Eye (tissue), 1 donor: ENCODE results near the gene IL1R2.
A peak's percentile ranks its signal among the peaks of the same experiment; 100 is the strongest.
"Not testable (repeated sequence)": the region's sequence is repeated elsewhere in the genome, so short reads cannot be mapped to it uniquely, and the experiment has no call there.

Experiments
- DNase-seq: peaks from one replicate; pipeline ENCODE4 v3.0.0-alpha.2; 2015

Gene IL1R2

DNA sequence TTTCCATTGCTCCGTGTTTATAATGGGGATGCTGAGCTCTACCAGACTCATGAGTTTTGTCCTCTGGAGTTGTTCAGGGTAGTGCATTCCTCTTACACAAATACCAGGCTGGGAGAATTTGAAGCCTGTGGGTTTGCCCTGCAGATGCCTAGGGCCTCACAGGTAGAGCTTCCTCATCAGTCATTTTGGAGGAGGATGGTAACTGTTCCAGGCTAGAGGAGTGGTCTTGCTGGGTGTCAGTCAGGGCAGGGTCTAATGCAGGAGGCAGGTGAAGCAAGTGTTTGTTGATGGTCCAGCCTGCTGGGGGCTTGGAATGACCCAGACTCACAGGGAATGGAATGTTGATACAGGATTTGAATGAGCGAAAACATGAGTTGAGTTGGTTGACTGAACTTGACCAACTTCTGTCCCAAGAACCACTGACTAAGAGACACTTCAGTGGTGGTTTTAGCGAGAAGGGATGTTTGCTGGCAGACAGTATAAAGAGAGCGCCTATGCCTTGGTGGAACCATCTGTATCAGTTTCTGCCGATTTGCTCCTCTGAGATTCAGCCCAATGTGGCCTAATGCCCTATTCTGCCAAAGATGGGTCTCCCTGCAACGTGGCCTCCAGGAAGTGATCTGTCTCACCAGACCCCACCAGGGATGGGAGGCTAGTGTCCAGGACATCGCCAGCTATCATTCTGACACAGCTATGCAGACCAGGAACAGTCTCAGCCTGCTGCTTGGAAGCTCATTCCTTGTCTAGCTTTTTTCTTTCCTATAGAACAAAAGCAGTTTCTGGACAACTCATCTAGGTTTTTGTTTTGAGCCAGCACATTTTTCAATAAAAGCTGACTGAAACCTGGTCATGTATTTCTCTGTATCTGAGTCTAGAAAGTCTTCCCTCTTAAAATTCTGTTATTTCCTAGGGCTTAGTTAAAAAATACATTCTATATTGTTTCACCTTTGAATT, 9.3 kb downstream of the IL1R2 start:
- DNase-seq, result no peak

DNA sequence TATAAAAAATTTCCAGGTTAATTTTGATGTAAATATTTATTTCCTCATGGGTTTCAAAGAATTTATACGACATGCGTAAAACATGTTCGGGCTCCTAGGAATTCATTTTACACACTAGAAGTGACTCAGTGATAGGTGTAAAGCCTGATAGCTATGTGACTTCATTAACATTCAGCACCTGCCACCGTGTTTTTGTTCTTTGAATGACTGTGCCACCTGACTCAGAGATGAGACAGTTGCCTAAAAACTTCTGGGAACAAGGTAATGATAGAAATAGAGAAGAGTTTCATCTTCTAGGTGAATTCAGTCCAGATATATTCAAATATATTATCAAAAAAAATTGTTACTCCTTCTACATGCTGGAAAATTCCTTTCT, 10.0 kb downstream of the IL1R2 start:
- no peak for DNase-seq

DNA sequence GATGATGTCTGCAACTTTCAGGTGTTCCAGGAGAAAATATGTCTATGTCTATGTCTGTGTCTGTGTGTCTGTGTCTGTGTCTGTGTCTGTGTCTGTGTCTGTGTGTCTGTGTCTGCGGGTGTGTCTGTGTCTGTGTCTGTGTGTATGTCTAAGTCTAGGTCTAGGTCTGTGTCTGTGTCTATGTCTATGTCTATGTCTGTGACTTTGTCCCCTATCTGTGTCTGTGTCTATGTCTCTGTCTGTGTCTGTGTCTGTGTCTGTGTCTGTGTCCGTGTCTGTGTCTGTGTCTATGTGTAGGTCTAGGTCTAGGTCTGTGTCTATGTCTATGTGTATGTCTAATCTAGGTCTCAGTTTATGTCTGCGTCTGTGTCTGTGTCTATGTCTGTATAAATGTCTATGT, 10.5 kb downstream of the IL1R2 start:
- DNase-seq, result no peak

DNA sequence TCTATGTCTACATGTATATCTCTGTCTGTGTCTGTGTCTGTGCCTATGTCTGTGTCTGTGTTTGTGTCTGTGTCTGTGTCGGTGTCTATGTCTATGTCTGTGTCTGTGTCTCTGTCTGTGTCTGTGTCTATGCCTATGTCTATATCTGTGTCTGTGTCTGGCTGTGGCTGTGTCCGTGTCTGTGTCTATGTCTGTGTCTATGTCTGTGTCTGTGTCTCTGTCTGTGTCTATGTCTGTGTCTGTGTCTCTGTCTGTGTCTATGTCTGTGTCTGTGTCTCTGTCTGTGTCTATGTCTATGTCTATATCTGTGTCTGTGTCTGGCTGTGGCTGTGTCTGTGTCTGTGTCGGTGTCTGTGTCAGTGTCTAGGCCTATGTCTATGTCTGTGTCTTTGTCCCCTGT, 11.1 kb downstream of the IL1R2 start:
- DNase-seq, result not testable (repeated sequence)

DNA sequence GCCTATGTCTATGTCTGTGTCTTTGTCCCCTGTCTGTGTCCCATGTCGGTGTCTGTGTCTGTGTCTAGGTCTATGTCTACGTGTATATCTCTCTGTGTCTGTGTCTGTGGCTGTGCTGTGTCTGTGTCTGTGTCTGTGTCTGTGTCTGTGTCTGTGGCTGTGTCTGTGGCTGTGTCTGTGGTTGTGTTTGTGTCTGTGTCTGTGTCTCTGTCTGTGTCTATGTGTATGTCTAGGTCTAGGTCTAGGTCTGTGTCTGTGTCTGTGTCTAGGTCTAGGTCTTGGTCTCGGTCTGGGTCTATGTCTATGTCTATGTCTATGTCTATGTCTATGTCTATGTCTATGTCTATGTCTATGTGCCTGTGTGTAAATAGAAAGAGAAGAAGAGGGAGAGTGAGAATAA, 11.9 kb downstream of the IL1R2 start:
- no peak for DNase-seq

DNA sequence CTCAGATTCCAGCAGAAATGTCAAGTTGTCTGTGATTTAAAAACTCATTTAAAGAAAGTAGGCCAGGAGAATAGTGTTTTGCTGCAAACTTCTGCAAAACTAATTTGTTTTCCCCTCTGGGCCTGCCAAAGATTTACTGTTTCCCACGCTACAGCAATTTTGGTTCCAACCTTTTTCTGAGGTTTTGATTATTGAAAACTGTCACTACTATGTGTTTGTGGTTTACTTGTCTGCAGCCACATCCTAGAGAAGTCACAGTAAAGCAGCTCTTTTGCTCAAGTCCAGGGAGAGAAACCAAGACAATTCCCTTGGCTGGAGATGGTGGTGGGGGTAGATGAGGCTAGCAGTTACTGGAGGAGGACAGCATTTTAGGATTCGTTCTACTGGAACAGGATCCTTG, 12.8 kb downstream of the IL1R2 start:
- DNase-seq, result no peak

DNA sequence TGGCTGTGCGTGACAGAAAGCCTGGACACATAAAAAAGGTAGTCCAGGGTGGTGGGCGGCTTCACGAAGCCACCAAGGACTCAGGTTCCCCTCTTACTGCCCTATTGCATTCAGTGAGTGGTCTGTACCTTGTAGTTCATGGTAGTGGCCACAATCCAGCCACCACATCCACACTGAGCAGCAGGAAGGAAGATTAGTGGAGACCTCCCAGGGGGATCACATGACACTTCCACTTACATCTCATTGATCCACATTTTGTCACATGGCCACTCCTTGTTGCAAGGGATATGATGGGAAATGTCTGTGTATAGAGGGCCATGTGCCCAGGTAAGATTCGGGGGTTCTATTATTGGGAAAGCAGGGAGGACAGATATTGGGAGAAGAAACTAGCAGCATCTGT, 13.7 kb downstream of the IL1R2 start:
- no peak for DNase-seq

DNA sequence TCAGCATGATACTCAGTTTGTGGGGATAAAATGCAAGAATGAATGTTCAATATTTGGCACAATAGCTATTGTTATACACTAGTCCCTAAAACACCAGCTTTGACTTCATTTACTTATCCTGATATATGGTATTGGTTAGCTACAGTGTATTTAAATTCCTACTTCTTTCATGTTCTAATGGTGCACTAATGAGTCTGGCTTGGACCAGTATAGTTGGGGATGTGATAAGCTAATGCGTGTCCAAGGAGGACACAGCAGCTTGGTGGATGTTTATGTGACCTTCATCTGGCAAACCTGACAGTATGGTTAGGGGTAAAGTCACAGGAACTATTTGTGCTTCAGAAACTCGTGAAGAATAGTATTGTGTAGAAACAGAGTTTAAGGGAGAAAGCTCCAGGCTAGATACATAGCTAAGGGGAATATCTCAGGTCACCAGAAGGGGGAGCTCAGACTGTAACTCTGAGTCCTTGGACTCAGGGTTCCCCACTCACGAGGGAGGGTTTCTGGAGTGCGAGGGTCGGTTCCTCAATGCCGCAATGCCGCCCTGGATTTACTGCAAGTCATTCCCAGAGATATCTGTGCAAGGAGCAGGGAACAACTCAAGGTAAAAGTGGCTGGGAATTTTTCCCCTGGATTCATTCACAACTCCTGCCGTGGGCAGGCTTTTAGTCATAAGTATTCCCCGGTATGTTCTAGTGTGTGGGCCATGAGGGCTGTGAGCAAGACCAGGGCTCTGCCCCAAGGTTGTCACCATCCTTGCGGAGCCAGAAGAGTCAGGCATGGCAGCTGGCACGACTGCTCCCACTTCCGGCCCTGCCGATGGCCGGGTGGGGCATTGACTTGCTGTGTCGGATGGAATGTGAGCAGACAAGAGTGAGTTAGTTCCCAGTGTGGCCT, 14.5 kb downstream of the IL1R2 start:
- peak; percentile 51 for DNase-seq

DNA sequence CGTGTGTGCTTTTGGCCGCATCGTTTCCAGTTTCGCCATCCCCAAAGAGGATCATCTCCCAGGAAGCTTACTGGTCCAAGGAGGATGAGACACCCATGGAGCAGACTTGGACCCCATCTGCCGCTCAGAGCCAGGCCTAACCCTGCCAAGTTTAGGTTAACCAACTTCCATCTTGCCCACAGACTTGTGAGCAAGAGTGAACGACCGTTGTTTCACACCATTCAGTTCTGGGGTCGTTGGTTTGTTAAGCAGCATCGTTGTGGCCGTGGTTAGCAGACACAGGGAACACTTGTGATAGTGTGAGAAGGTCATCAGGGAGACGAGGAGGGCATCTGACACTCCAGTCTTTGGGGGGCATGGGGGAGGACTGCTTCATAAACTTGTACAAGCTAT, 15.1 kb downstream of the IL1R2 start:
- no peak for DNase-seq

DNA sequence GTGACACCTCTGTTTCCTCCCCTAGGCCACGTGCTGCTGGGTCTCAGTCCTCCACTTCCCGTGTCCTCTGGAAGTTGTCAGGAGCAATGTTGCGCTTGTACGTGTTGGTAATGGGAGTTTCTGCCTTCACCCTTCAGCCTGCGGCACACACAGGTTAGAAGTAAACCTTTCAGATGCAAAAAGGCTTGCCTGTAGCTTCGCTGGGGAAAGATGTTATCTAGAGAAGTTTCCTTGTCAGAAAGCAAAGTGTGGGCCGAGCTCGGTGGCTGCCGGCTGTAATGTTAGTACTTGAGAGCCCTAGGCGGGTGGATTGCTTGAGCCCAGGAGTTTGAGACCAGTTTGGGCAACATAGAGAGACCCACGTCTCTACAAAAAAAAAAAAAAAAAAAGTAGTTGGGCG, 16.7 kb downstream of the IL1R2 start:
- no peak for DNase-seq

DNA sequence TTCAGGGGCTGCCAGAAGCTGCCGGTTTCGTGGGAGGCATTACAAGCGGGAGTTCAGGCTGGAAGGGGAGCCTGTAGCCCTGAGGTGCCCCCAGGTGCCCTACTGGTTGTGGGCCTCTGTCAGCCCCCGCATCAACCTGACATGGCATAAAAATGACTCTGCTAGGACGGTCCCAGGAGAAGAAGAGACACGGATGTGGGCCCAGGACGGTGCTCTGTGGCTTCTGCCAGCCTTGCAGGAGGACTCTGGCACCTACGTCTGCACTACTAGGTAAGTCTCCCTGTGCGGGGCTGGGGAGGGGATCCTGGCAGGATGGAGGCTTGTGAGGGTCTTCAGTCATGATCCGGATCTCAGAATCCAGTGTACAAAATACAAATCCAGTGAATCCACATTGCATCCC, 17.8 kb downstream of the IL1R2 start:
- no peak for DNase-seq

DNA sequence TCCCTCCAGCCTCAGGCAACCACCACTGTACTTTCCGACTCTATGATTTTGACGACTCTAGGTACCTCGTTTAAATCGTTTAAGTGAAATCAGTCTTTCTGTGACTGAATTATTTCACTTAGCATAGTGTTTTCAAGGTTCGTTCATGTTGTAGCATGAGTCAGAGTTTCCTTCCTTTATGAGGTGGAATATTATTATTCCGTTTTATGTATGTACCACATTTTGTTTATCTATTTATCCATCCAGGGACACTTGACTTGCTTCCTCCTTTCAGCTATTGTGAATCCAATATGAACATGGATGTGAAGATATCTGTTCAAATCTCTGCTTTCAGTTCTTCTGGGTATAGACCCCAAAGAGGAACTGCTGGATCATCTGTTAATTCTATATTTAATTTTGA, 19.1 kb downstream of the IL1R2 start:
- DNase-seq, result no peak

DNA sequence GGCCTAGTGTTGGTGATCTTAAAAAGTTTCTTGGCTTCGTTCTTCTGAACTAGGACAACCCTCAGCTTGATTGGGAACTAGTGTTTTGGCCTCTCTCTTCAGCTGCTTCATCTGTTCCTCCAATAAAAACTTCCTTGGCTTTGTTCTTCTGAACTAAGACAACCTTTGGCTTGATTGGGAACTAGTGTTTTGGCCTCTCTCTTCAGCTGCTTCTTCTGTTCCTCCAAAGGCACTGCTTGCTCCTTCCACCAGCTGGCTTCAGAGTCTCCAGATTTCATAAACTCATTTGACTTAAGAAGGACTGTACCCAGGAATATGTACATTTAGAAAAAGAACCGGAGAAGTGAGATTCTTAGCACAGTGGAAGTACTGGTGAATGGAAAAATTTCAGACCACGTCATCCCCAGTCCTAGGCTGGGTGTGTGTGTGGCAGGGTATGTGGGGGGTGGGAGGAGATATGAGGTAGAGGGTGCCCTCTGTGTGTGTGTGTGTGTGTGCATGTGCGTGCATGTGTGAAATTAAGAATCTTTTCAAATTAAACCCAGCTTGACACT, 20.4 kb downstream of the IL1R2 start:
- DNase-seq, result no peak

DNA sequence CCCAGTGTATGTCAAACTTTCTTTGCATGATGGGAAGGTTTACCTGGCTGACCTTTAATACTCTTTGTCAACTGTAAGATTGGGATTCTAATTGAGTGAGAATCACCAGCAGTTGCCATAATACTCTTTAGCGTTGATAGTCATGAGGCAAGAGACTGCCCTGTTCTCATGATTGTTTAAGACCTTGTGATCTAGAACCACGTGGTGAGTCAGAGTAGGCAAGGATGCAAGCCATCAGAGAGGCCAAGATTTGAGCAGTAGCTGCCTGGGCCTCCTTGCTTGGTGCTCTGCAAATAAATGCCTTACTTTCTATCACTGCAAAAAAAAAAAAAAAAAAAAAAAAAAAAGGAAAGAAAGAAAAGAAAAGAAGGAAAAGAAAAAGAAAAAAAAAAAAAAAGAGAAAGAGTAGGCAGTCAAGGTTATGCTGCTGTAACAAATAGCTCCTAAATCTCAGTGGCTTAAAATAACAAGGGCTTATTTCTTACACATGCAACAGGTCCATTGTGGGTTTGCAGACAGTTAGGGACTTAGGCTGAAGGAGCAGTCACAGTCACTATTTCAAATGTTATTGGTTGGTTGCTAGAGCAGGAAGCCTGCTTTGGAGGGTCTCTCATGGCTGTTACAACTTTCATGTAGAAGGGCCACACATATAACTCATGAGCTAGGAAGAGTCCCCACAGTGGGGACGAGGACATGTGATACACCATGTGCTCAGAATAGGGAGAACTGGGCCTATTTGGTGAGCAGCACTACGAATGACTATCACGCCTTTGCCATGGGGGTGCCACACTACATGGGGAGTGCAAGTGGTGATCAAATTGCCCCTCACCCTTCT, 21.7 kb downstream of the IL1R2 start:
- no peak for DNase-seq

DNA sequence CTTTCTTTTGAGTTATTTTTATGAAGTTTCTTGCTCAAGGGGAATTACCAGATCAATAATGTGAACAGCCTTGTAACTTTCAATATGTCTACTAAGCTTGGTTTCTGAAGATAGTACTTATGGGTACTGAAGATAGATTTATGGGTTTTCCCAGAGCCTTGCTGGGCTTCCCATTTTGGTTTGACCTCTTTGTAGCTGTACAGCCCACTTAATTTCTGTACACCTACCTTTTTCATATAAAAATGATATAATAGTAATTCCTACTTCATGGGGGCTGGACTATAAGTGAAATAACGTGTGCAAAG, 22.2 kb downstream of the IL1R2 start:
- no peak for DNase-seq

DNA sequence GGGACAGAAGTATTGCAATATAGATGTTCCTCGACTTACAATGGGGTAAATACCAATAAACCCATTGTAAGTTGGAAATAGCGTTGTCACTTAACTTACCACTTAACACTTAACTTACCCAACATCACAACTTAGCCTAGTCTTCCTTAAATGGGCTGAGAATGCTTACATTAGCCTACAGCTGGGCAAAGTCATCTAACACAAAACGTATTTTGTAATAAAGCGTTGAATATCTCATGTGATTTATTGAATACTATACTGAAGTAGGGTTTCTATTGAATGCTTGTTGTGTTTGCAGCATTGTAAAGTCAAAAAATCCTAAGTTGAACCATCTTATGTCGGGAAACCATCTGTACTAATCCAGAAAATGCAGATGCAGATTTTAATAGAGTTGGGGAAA, 23.6 kb downstream of the IL1R2 start:
- DNase-seq, result no peak

DNA sequence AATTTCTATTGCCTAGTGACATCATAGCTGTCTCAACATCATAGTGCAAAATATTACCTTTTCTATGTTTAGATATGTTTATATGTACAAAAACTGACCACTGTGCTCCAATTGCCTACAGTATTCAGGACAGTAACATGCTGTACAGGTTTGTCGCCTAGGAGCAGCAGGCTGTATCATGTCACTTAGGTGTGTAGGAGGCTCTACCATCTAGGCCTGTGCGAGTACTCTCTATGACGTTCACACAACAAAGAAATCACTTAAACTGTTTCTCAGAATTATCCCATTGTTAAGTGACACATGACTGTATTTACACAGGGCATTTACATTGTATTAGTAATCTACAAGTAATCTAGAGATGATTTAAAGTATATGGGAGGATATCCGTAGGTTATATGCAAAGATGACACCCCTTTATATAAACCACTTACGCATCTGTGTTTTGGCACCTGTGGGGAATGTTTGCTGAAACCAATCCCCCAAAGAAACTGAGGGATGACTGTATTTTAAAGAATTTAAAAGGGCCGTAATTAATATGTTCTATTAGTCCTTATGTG, 24.7 kb downstream of the IL1R2 start:
- DNase-seq, result no peak

DNA sequence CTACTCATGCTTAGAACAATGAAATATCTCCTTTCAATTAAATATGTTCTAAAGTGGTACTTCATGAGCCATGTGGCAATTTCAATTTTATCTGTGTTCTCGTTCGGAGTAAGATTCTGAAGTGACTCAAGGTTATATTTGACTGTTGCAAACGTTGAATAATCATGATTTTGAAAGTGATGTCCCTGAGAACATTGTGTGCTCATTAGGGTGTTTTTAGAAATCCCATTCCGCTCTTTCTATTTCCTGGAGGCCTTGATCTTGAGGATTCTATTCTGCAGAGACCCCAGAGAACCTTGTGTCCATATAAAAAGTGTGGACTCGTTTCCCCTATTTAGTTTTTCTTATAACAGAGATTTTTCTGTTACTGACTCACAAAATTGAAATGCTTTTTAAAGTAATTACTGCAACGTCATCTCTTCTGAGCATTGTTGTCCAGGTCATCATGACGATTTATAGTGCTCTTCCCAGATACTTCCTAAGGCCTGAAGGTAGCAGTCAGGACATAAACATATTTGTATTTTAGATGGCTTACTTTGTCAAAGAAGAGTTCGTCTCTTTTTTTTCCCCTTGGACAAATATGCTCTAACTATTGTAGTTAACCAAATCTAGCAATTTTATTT, 27.2 kb downstream of the IL1R2 start:
- no peak for DNase-seq

DNA sequence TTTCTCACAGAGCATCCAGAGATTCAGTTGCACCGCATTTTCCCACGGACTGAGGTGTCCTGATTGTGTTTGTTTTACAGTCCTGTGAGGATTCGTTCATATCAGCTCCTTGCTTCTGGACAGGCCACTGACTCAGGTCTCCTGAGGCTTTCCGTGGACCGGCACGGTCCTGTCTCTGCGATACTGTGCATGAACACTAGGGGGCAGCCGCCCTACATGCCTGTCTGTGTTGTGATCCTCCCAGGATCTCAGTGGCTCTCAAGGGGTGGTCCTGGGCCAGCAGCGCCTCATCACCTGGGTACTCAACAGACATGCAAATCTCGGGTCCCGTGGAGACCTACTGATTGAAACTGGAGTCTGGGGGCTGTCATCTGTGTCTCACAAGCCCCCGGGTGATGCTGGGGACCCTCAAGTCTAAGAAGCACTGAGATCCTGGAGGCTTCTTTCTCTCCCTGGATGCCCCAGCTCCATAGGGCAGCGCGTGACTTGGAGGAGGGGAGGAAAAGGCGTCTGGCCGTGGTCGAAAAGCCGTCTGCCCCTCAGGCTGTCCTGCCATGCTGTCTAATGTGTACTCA, 28.9 kb downstream of the IL1R2 start:
- DNase-seq, result peak; percentile 92

DNA sequence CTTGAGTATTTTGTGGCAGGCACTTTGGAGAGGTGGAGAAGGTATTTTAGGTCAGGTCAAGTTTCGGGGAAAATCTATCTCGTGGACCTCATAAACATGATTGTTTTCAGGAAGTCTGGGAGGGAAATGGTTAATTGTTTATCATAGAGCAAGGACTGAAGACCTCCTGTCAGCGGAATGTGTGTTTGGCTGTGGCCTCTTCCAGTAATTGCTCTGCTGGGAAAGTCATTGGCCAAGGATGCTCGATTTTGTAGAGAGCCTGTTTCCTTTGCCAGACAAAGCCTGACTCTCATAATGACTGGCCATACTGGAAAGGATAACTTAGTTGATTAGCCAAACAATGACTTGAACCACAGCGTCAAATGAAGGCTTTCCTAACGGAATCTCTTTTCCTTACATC, 30.0 kb downstream of the IL1R2 start:
- no peak for DNase-seq

DNA sequence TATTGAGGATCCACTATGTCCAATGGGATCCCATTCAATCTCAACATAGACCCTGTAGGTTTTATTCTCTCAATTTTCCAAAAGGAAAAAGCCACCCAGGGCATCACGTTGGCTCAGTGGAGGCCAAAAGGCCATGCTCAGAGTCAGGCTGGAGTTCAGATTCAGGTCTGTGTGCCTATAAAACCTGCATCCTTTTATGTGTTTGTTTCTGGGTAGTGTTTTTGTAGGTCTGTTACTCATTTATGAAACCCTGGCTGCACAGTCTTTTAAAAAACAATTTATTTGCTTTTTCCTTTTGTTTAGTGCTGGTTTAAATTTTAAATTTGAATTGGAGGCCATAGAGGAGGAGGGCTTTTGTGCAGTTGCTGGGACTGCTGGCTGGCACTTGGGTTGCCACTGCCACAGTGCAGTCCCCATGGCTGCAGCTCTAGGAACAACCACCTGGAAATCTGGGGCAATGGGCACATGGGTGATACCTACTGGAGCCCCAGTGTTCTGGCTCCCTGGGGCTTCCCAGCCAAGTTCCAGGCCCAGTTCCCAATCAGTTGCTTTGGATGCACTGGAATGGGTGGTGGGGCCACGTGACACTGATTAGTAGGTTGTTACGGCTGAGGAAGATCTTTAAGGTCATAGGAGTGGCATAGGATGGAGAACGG, 31.3 kb downstream of the IL1R2 start:
- no peak for DNase-seq
